Neutrophil (primary cell): ENCODE data around the gene CT45A7.
"Not testable (repeated sequence)": the region's sequence is repeated elsewhere in the genome, so short reads cannot be mapped to it uniquely, and the experiment has no call there.

ENCODE experiments used
- H3K27ac ChIP-seq: fragments of 200-600 bp; sonication (generic); 2 replicates; pipeline ENCODE4 v1.5.1; 2016; ENCODE audit warnings: mild to moderate bottlenecking, moderate library complexity
- H3K27me3 ChIP-seq: fragments of 200-600 bp; sonication (generic); 2 replicates; pipeline ENCODE4 v1.6.0; 2016; ENCODE audit warnings: mild to moderate bottlenecking
- H3K36me3 ChIP-seq: fragments of 200-600 bp; sonication (generic); 2 replicates; pipeline ENCODE4 v1.5.1; 2017
- H3K4me1 ChIP-seq, 2 experiments: fragments of 200-600 bp in 1 of 2; sonication (generic) in 1 of 2; 1 replicate in 1 of 2; 2 replicates in 1 of 2; pipeline versions ENCODE4 v1.5.1 to v1.6.1; 2013 to 2016; ENCODE audit warnings: low read depth in 1 of 2, low read length in 1 of 2, mild to moderate bottlenecking in 1 of 2, moderate library complexity in 1 of 2; ENCODE audit not compliant: control insufficient read depth in 1 of 2, insufficient read depth in 1 of 2
- H3K4me3 ChIP-seq, 2 experiments: fragments of 200-600 bp in 1 of 2; sonication (generic) in 1 of 2; 1 replicate in 1 of 2; 2 replicates in 1 of 2; pipeline ENCODE4 v1.5.1; 2013 to 2016; ENCODE audit warnings: low read depth in 1 of 2, low read length in 1 of 2, mild to moderate bottlenecking in 1 of 2, moderate library complexity in 1 of 2
- H3K9me3 ChIP-seq: fragments of 200-600 bp; sonication (generic); 2 replicates; pipeline ENCODE4 v1.5.1; 2016

The CT45A7 gene, protein sequence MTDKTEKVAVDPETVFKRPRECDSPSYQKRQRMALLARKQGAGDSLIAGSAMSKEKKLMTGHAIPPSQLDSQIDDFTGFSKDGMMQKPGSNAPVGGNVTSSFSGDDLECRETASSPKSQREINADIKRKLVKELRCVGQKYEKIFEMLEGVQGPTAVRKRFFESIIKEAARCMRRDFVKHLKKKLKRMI

GRCh38 chrX:135837180-135837579, at the start of gene CT45A7:
TSS of gene CT45A7 (minus strand) at chrX:135837280. CDS start at chrX:135833533, 3,747 bp downstream.
- H3K36me3 ChIP-seq, H3K4me3 ChIP-seq, H3K27me3 ChIP-seq, H3K4me1 ChIP-seq, H3K9me3 ChIP-seq, H3K27ac ChIP-seq: not testable (repeated sequence)

GRCh38 chrX:135882741-135883140, 45.7 kb upstream of the CT45A7 start:
- not testable (repeated sequence) for H3K4me1 ChIP-seq, H3K4me3 ChIP-seq, H3K36me3 ChIP-seq, H3K27me3 ChIP-seq, H3K9me3 ChIP-seq, H3K27ac ChIP-seq

GRCh38 chrX:135871712-135872111, 34.6 kb upstream of the CT45A7 start, which contains the start of gene CT45A9:
TSS of gene CT45A9 (minus strand) at chrX:135871812. CDS start at chrX:135868061, 3,751 bp downstream.
- H3K27ac ChIP-seq, H3K36me3 ChIP-seq, H3K4me3 ChIP-seq, H3K4me1 ChIP-seq, H3K9me3 ChIP-seq, H3K27me3 ChIP-seq: not testable (repeated sequence)

DNA sequence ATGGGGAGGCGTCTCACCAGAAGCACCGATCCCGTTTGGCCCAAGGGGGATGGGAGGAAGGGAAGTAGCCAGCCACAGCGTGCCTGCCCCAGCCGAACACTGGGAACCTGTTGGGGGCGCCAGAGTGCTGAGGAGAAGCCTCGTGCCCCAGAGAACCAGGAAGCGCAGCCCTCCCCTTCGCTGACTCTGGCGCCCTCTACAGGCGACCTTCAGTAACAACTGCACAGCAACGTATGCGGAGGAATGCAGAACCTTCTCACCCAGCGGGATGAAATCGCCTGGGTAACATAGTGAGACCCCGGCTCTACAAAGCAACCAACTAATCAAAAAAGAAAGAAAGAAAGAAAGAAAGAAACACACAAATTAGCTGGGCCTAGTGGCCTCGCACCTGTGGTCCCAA, 17.4 kb upstream of the CT45A7 start, which contains the start of gene CT45A8:
Gene CT45A8 (minus strand): TSS at position 101 of the 400 bp plus-strand sequence. CDS start 3,755 bp downstream, outside the sequence.
- not testable (repeated sequence) for H3K27me3 ChIP-seq, H3K36me3 ChIP-seq, H3K4me3 ChIP-seq, H3K27ac ChIP-seq, H3K9me3 ChIP-seq, H3K4me1 ChIP-seq

- H3K36me3 ChIP-seq: not testable (repeated sequence)
Measured at GRCh38 chrX:135819912-135820311, 17.2 kb downstream of the CT45A7 start, which contains the start of gene CT45A2. TSS of gene CT45A2 (minus strand) at chrX:135820012. CDS start at chrX:135816265, 3,747 bp downstream.

GRCh38 chrX:135802687-135803086, 34.4 kb downstream of the CT45A7 start, which contains the start of gene CT45A6:
TSS of gene CT45A6 (minus strand) at chrX:135802787. CDS start at chrX:135798993, 3,794 bp downstream.
- not testable (repeated sequence) for H3K9me3 ChIP-seq, H3K27ac ChIP-seq, H3K27me3 ChIP-seq, H3K4me1 ChIP-seq, H3K4me3 ChIP-seq, H3K36me3 ChIP-seq

More at GRCh38 chrX:135819912-135820311, 17.2 kb downstream of the CT45A7 start, which contains the start of gene CT45A2:
- not testable (repeated sequence) for H3K27ac ChIP-seq, H3K4me3 ChIP-seq, H3K27me3 ChIP-seq, H3K4me1 ChIP-seq, H3K9me3 ChIP-seq

- not testable (repeated sequence) for H3K4me1 ChIP-seq, H3K4me3 ChIP-seq, H3K27me3 ChIP-seq
Measured at GRCh38 chrX:135785403-135785802, 51.7 kb downstream of the CT45A7 start, which contains the start of gene CT45A5. TSS of gene CT45A5 (minus strand) at chrX:135785503. CDS start at chrX:135781729, 3,774 bp downstream.

More at GRCh38 chrX:135785403-135785802, 51.7 kb downstream of the CT45A7 start, which contains the start of gene CT45A5:
- not testable (repeated sequence) for H3K27ac ChIP-seq, H3K9me3 ChIP-seq, H3K36me3 ChIP-seq
